LNCAP (cell line): ENCODE data around the gene LRRC71.

Source experiments
- CTCF ChIP-seq: fragments of 450-650 bp; IDR thresholded peaks from 2 replicates; pipeline ENCODE4 v1.5.1; 2017; ENCODE audit warnings: mild to moderate bottlenecking

Gene LRRC71

GRCh38 chr1:156959925-156960324, 39.5 kb downstream of the LRRC71 start:
- TF ChIP-seq CTCF: no peak

- TF ChIP-seq CTCF: no peak; the same call in 1 of the 2 replicates
Observed at GRCh38 chr1:156961709-156962108, 41.3 kb downstream of the LRRC71 start.

- TF ChIP-seq CTCF: no peak
Observed at GRCh38 chr1:156963621-156964020, 43.2 kb downstream of the LRRC71 start.

GRCh38 chr1:156964441-156964840, 44.0 kb downstream of the LRRC71 start:
- no peak for TF ChIP-seq CTCF

GRCh38 chr1:156969496-156969895, 49.1 kb downstream of the LRRC71 start:
- no peak for TF ChIP-seq CTCF

- no peak for TF ChIP-seq CTCF
Observed at GRCh38 chr1:156970017-156970416, 49.6 kb downstream of the LRRC71 start.

- TF ChIP-seq CTCF: no peak
Observed at GRCh38 chr1:156973417-156973816, 53.0 kb downstream of the LRRC71 start.

- no peak for TF ChIP-seq CTCF
Observed at GRCh38 chr1:156975084-156975483, 54.7 kb downstream of the LRRC71 start.
